Measurements from ENCODE around the gene MKKS.

The MKKS gene

DNA sequence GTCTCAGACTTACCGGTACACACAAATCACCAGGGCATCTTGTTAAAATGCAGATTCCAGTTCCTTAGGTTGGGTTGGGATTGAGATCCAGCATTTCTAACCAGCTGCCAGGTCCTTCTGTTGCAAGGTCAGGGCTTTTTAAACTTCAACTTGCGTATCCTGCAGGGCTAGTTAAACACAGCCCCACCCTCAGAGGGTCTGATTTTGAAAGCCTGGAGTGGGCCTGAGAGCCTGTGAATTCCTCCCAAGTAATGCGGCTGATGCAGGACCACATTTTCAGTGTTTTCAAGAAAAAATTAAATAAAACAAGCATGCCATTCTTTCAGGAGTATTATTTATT, 65.3 kb downstream of the MKKS start:
- no peak for DNase-seq (ENCODE audit: low read depth)

DNA sequence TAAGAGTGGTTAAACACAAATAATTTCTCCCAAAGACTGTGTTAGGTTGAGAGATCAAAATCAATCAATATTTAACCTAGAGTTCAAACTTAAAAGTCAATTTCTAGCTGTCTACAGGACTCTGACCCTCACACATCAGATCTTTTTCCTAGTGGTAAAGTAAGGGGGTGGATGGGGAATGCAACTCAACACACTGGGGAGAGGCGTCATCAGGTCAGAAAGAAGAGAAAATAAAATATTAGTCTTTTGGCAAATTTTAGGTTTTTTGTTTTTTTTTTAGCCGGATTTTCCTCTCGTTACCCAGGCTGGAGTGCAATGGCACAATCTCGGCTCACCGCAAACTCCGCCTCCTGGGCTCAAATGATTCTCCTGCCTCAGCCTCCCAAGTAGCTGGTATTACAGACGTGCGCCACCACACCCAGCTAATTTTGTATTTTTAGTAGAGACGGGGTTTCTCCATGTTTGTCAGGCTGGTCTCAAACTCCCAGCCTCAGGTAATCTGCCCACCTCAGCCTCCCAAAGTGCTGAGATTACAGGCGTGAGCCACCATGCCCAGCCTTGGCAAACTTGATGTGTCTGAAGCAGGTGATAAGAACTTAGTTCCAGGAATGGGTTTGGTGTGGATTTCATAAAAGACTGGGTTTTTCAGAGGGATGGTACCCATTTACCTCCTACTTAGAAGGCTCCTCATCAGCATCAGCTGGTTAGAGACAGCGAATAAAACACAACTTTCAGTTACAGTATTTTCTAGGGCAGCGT, 65.9 kb downstream of the MKKS start:
- DNase-seq (ENCODE audit: low read depth) = no peak

DNA sequence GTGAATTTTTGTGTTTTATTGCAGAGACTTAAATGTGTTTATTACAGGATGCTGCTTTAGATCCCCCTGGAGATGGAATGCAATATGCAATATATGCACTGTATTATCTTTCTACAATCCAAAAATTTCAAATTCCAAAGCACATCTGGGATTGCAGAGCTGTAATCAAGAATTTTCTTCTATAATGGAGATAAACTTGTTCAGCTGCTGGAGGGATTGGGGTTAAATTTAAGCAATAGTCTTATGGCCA, 66.4 kb downstream of the MKKS start:
- no peak for DNase-seq (ENCODE audit: low read depth)

DNA sequence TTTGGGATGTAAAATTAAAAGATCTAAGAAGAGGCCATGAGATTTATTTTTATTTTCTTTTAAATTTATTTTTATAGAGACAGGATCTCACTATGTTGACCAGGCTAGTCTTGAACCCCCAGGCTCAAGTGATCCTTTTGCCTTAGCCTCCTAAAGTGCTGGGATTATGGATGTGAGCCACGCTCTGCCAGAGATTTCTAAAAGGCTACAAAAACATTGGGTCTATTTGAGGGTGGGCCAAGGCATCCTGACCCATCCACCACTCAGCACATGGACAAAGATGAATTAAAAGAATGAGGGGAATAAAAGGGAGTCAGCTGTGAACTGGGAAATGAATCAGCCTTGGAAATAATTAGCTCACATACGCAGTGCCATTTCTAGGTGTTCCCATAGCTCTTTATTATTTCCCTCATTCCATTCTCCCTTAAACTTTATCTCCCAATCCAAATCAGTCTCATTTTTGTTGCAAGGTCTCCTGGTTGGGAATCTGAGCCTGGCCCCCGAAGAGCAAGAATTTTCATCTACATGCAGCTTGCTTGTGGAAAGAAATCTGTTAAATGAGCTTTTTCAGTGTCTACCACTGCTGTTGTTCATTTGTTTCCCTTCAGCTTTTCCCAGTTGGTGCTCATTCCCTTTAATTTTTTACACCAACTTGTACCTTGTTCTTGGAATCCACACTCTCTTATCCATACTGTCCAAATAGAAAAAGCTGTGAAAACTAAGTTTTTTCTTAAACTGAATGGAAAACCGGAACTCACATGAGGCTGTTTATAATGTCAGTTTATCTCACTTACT, 66.9 kb downstream of the MKKS start:
- no peak for DNase-seq (ENCODE audit: low read depth)

DNA sequence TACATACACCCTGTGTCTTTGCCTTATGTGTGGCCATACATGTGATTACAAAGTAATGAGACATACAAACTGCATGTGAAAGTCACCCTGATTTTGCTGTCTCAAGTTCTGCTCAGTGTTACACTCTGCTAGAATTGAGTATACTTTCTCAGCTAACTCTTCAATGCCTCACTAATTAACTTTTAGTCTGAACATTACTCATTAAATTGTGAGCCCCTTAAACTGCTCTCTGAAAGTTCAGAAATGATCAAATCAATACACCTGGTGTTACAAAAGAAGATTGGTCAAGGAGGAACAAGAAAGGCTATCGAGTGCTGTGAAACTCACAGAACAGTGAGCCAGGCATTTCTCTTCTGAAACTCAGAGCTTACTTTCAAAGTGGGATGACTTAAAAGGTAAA, 71.3 kb downstream of the MKKS start:
- DNase-seq (ENCODE audit: low read depth) = no peak

DNA sequence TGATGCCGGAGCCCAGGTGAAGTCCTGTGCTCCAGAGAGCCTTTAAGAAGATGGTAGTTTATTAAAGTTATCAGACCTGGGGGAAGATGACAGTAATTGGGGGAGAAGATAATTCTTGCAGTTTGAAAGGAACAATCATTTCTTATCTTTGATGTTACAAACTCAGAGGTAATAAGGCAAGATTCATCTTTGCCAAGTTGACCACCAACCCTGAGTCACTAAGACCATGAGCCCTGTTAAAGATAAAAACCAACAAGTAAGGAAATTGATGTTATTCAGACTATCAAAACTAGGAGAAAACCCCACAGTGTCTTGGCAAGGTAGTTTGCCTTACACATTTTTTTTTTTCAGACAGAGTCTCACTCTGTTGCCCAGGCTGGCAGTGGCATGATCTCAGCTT, 73.1 kb downstream of the MKKS start:
- no peak for DNase-seq (ENCODE audit: low read depth)

DNA sequence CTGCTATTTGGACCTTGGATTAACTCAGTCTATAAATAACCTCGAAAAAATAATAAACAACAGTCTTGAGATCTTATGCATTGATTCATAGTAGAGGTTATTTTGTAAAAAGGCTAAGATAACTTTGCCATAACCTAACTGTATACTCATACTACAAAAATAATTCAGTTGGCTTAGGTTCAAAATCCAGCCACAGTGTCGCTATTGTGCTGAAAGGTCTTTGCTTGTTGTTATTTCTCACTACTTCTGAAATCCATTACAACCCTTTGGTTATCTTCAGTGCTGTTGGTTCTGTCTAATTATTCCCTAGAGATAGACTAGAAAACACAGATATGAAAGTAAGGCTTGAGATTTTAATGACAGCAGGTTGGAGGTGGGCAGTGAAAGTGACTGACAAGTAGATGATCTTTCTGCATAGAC, 74.4 kb downstream of the MKKS start:
- no peak for DNase-seq (ENCODE audit: low read depth)

DNA sequence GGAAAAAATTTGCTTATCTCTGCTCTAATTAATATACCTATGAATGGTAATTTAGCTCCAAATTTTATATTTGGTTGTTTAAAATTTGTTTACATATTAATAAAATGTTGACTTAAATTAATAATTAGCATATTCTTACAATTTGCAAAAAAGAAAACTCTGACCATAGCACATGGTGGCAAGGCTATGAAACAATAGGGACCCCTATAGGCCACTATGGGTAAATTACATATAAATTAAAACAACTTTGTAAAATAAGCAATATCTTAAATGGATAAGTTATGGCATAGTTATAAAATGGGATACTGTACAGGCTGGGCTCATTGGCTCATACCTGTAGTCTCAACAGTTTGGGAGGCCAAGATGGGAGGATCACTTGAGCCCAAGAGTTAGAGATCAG, 76.0 kb downstream of the MKKS start:
- no peak for DNase-seq (ENCODE audit: low read depth)

DNA sequence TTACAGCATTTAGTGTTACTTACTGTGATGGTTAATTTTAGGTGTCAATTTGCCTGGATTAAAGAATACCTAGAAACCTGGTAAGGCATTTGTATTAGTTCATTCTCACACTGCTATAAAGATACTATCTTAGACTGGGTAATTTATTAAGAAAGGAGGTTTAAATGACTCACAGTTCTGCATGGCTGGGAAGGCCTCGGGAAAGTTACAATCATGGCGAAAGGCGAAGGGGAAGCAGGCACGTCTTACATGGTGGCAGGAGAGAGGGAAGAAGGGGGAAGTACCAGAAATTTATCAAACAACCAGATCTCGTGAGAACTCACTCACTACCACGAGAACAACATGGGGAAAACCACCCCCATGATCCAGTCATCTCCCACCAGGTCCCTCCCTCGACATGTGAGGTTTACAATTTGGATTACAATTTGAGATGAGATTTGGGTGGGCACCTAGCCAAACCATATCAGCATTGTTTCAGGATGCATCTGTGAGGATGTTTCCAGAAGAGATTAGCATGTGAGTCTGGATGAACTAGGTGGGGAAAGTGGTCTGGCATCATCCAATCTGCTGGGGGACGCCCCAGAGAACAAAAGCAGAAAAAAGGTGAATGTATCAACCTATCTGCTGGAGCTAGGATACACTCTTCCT, 76.8 kb downstream of the MKKS start:
- no peak for DNase-seq (ENCODE audit: low read depth)

DNA sequence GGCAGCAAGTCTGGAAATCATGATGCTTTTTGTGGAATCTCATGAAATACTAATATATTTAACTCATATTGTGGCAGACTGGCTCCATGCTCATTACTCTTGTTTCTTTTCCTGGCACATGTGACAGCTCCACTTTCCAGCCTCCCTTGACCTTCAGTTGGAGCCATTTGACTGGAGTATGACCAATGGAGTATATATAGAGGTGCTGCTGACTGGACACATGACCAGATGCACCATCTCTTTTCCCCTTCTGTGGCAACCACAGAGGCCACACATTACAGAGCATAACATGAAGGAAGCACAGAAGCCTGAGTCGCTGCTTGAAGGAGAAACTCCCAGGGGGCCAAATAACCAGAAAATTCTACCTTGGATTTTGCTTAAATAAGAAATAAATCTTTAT, 77.4 kb downstream of the MKKS start:
- DNase-seq (ENCODE audit: low read depth) = no peak

DNA sequence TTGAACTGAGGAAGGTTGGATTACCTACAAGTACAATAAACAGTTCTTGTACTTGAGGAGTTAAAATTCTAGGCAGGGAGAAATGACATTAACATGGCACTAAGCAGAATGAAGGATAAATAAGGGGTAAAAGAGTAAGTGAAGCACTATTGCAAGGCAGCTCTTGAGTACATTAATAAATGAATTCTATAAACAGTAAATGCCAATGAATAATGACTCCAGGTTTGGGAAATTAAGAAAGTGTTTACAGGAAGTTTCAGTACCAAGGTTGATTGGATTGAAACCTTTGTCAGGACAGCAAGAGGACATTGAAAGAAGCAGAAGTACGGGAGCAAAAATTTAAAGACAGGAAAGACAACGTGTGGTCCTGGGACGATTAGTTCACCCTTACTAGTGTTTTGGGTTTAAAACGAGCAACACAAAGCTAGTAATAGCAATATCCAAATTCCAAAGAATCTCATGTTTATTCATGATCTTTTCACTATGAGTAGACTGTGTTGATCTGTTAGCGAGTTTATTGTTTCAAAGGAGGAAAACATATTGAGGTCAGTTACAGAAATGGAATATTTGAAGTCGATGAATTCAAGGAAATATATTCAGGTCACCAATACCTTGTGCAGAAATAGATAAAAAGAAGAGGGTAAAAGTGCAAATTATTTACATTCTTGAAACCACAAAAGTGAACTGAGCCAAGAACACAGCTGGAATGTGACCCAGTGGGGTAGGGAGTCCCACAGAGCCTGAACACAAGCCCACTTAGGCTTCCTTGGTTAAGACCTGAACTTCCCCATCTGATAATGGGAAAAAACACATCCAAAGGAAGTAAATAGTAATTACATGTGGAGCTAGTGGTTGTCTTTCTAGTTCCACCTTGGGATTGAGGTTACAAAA, 80.8 kb downstream of the MKKS start:
- DNase-seq (ENCODE audit: low read depth) = no peak

Data from non-pigmented ciliary epithelial cell (primary cell).